Mesendoderm (in vitro differentiated cells): ENCODE data around the gene STK33.

Experiments
- DNase-seq: peaks from one replicate; pipeline ENCODE4 v3.0.0; 2013
- H2AK5ac ChIP-seq: 2 replicates; pipeline ENCODE4 v1.6.1; 2013; ENCODE audit warnings: low read length, inconsistent platforms
- H2BK120ac ChIP-seq: 2 replicates; pipeline ENCODE4 v1.6.1; 2013; ENCODE audit warnings: low read depth, mild to moderate bottlenecking, low read length, moderate library complexity, mixed read lengths
- H2BK15ac ChIP-seq: replicated peaks from 2 replicates; pipeline ENCODE4 v1.6.1; 2013; ENCODE audit warnings: low read depth, mild to moderate bottlenecking, moderate library complexity
- H2BK5ac ChIP-seq: 2 replicates; pipeline ENCODE4 v1.6.1; 2013; ENCODE audit warnings: low read length, inconsistent platforms
- H3K18ac ChIP-seq: 2 replicates; pipeline ENCODE4 v1.6.1; 2013; ENCODE audit warnings: mild to moderate bottlenecking, low read length, mixed read lengths
- H3K23ac ChIP-seq: one replicate; pipeline ENCODE4 v1.6.1; 2013; ENCODE audit warnings: low read length
- H3K27ac ChIP-seq: 2 replicates; pipeline ENCODE4 v1.5.1; 2013; ENCODE audit warnings: low read depth, mild to moderate bottlenecking, inconsistent platforms, low read length, moderate library complexity
- H3K27me3 ChIP-seq: 2 replicates; pipeline ENCODE4 v1.6.1; 2013; ENCODE audit warnings: low read length, control low read depth, mild to moderate bottlenecking, inconsistent platforms; ENCODE audit not compliant: insufficient read depth, poor library complexity
- H3K36me3 ChIP-seq: 2 replicates; pipeline ENCODE4 v1.6.1; 2013; ENCODE audit warnings: low read length, inconsistent platforms; ENCODE audit not compliant: control insufficient read depth, insufficient read depth
- H3K4ac ChIP-seq: one replicate; pipeline ENCODE4 v1.6.1; 2013; ENCODE audit warnings: low read depth, mild to moderate bottlenecking, low read length, moderate library complexity
- H3K4me1 ChIP-seq: 2 replicates; pipeline ENCODE4 v1.6.1; 2013; ENCODE audit warnings: low read depth, low read length, inconsistent platforms; ENCODE audit not compliant: control insufficient read depth
- H3K4me2 ChIP-seq: 2 replicates; pipeline ENCODE4 v1.6.1; 2013; ENCODE audit warnings: low read length
- H3K4me3 ChIP-seq: 2 replicates; pipeline ENCODE4 v1.5.1; 2013; ENCODE audit warnings: mild to moderate bottlenecking, low read length
- H3K56ac ChIP-seq: one replicate; pipeline ENCODE4 v1.6.1; 2013; ENCODE audit warnings: low read length
- H3K79me1 ChIP-seq: 2 replicates; pipeline ENCODE4 v1.6.1; 2013; ENCODE audit warnings: low read length, inconsistent platforms
- H3K79me2 ChIP-seq: 2 replicates; pipeline ENCODE4 v1.6.1; 2013; ENCODE audit warnings: mild to moderate bottlenecking, low read length; ENCODE audit not compliant: control insufficient read depth, insufficient read depth
- H3K9ac ChIP-seq: 2 replicates; pipeline ENCODE4 v1.6.1; 2013; ENCODE audit warnings: low read length, inconsistent platforms
- H4K5ac ChIP-seq: one replicate; pipeline ENCODE4 v1.6.1; 2013; ENCODE audit warnings: low read length
- H4K8ac ChIP-seq: one replicate; pipeline ENCODE4 v1.6.1; 2013; ENCODE audit warnings: low read depth, mild to moderate bottlenecking, control low read depth, low read length, moderate library complexity
- WGBS: extraction: QIAGEN DNeasy Blood & Tissue Kit; methylation state at CpG from one replicate; pipeline ENCODE4 v1.1.7; 2013; ENCODE audit warnings: low lambda C conversion rate, missing lambda C conversion rate; ENCODE audit not compliant: insufficient coverage; ENCODE audit errors: extremely low coverage; 5-methylcytosine and 5-hydroxymethylcytosine counted together

The STK33 gene

GRCh38 chr11:8503910-8504364, 90.1 kb downstream of the STK33 start:
- Histone ChIP-seq H3K56ac (no peak overlapping the region), H2BK5ac (no peak overlapping the region), H2BK120ac (no peak overlapping the region), H3K9ac (no peak overlapping the region), H3K79me2 (no peaks in the 10 kb centered on the region), H2AK5ac (no peak overlapping the region), H3K18ac (no peak overlapping the region), H3K36me3 (no peaks in the 10 kb centered on the region), H3K4ac (no peak overlapping the region), H3K4me2 (no peak overlapping the region), H3K4me3 (no peak overlapping the region), H3K79me1 (no peaks in the 10 kb centered on the region), H3K27ac (no peak overlapping the region), H2BK15ac (no peak overlapping the region), H3K23ac (no peak overlapping the region), H3K4me1 (no peaks in the 10 kb centered on the region), H4K5ac (no peak overlapping the region), H4K8ac (no peak overlapping the region), H3K27me3 (no peaks in the 10 kb centered on the region)
- no CpG with 5 or more reads among the region's 1 CpG for WGBS
- no peak for DNase-seq

- Histone ChIP-seq H3K27me3 (no peaks in the 10 kb centered on the region), H4K8ac (no peak overlapping the region)
- 100% methylated on average over 1 of the region's 2 CpGs for WGBS
Observed at GRCh38 chr11:8501836-8502235, 92.2 kb downstream of the STK33 start.

DNA sequence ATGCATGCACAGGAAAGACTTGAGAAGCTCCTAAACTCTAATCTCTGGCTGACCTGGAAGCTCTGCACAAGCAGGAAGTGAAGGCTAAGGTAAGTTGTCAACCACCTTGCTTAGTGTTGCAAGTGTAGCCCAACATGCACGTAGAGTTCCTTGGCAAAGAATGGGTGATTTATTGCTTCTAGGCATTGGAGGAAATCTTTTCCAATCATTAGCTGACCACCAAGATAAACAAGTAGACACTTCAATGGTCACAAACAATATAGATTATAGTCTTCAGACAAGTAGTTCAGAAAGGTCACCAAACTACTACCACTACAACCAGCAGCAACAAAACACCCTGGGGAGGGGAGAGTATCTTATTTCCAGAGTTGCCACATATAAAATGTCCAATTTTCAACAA, 105.6 kb downstream of the STK33 start:
- Histone ChIP-seq H2BK15ac (no peak overlapping the region), H3K79me2 (no peaks in the 10 kb centered on the region), H3K27me3 (no peaks in the 10 kb centered on the region), H2BK120ac (no peak overlapping the region), H2AK5ac (no peak overlapping the region), H3K4me2 (no peak overlapping the region), H2BK5ac (no peak overlapping the region), H3K79me1 (no peaks in the 10 kb centered on the region), H3K4me3 (no peak overlapping the region), H3K4ac (no peak overlapping the region), H3K23ac (no peak overlapping the region), H3K27ac (no peak overlapping the region), H3K9ac (no peak overlapping the region), H3K18ac (no peak overlapping the region), H3K36me3 (no peaks in the 10 kb centered on the region), H3K4me1 (no peaks in the 10 kb centered on the region), H4K5ac (no peak overlapping the region), H3K56ac (no peak overlapping the region), H4K8ac (no peak overlapping the region)
- WGBS: no CpG with 5 or more reads among the region's 1 CpG
- no peak for DNase-seq

More at GRCh38 chr11:8501836-8502235, 92.2 kb downstream of the STK33 start:
- no peak overlapping the region for H3K4ac ChIP-seq
- no peak overlapping the region for H2BK5ac ChIP-seq
- no peak overlapping the region for H3K4me2 ChIP-seq
- no peak overlapping the region for H2BK15ac ChIP-seq
- no peaks in the 10 kb centered on the region for H3K79me1 ChIP-seq
- no peak overlapping the region for H3K23ac ChIP-seq
- H3K36me3 ChIP-seq: no peaks in the 10 kb centered on the region
- no peaks in the 10 kb centered on the region for H3K79me2 ChIP-seq
- no peak overlapping the region for H3K56ac ChIP-seq
- H2BK120ac ChIP-seq: no peak overlapping the region
- H4K5ac ChIP-seq: no peak overlapping the region
- no peak overlapping the region for H2AK5ac ChIP-seq
- no peaks in the 10 kb centered on the region for H3K4me1 ChIP-seq
- no peak overlapping the region for H3K4me3 ChIP-seq
- H3K27ac ChIP-seq: no peak overlapping the region
- DNase-seq: no peak
- no peak overlapping the region for H3K18ac ChIP-seq
- H3K9ac ChIP-seq: no peak overlapping the region

- H3K4ac ChIP-seq: no peak overlapping the region
- H3K4me2 ChIP-seq: no peak overlapping the region
- H3K56ac ChIP-seq: no peak overlapping the region
- H3K4me1 ChIP-seq: no peaks in the 10 kb centered on the region
- H3K79me1 ChIP-seq: no peaks in the 10 kb centered on the region
- H3K36me3 ChIP-seq: no peaks in the 10 kb centered on the region
- no peak overlapping the region for H3K23ac ChIP-seq
- no peak overlapping the region for H2BK120ac ChIP-seq
- no peak overlapping the region for H2AK5ac ChIP-seq
- no peaks in the 10 kb centered on the region for H3K27me3 ChIP-seq
- no CpG with 5 or more reads among the region's 2 CpGs for WGBS
- H3K79me2 ChIP-seq: no peaks in the 10 kb centered on the region
- no peak overlapping the region for H4K8ac ChIP-seq
- DNase-seq: peak; percentile 16
- no peak overlapping the region for H3K4me3 ChIP-seq
- H3K27ac ChIP-seq: no peak overlapping the region
- H3K18ac ChIP-seq: no peak overlapping the region
- no peak overlapping the region for H4K5ac ChIP-seq
- H2BK5ac ChIP-seq: no peak overlapping the region
- no peak overlapping the region for H3K9ac ChIP-seq
- H2BK15ac ChIP-seq: no peak overlapping the region
Observed at GRCh38 chr11:8487261-8487660, 106.8 kb downstream of the STK33 start.

DNA sequence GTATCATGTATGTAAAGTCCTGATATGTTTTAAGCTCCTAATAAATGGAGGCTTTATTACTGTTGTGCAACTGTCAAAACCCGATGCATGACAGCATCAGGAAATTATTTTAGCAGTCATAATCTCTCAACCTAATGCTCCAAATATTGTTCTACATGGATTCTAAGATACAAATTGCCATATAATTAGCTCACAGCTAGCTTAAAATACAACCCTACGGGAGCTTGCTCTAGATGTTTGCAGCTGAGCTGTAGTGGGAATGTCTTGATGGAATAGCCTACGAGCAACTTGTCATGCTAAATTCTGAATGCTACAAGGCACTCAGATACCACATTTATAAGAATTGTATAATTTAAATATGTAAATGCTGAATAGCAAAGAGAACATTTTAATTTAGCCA, 109.8 kb downstream of the STK33 start:
- Histone ChIP-seq H3K9ac (no peak overlapping the region), H3K27ac (no peak overlapping the region), H3K56ac (no peak overlapping the region), H3K79me1 (no peaks in the 10 kb centered on the region), H3K27me3 (no peaks in the 10 kb centered on the region), H3K4me1 (no peaks in the 10 kb centered on the region), H4K5ac (no peak overlapping the region), H3K79me2 (no peaks in the 10 kb centered on the region), H2BK120ac (no peak overlapping the region), H3K18ac (no peak overlapping the region), H2AK5ac (no peak overlapping the region), H3K4ac (no peak overlapping the region), H3K4me3 (no peak overlapping the region), H2BK15ac (no peak overlapping the region), H4K8ac (no peak overlapping the region), H3K23ac (no peak overlapping the region), H3K4me2 (no peak overlapping the region), H3K36me3 (no peaks in the 10 kb centered on the region), H2BK5ac (no peak overlapping the region)
- no peak for DNase-seq
- WGBS: no CpG with 5 or more reads among the region's 3 CpGs

- H2BK120ac ChIP-seq: no peak overlapping the region
- H3K23ac ChIP-seq: no peak overlapping the region
- H2BK5ac ChIP-seq: no peak overlapping the region
- H2BK15ac ChIP-seq: no peak overlapping the region
- H3K4me3 ChIP-seq: no peak overlapping the region
- no peak overlapping the region for H3K4me2 ChIP-seq
- H4K5ac ChIP-seq: no peak overlapping the region
- no peak overlapping the region for H4K8ac ChIP-seq
- H3K4ac ChIP-seq: no peak overlapping the region
- no peak overlapping the region for H2AK5ac ChIP-seq
- H3K9ac ChIP-seq: no peak overlapping the region
- H3K18ac ChIP-seq: no peak overlapping the region
- no peaks in the 10 kb centered on the region for H3K27me3 ChIP-seq
- no CpG with 5 or more reads among the region's 3 CpGs for WGBS
- DNase-seq: peak; percentile 10
- H3K36me3 ChIP-seq: no peaks in the 10 kb centered on the region
- H3K79me1 ChIP-seq: no peaks in the 10 kb centered on the region
- no peaks in the 10 kb centered on the region for H3K79me2 ChIP-seq
- no peaks in the 10 kb centered on the region for H3K4me1 ChIP-seq
- no peak overlapping the region for H3K27ac ChIP-seq
- no peak overlapping the region for H3K56ac ChIP-seq
Observed at GRCh38 chr11:8480858-8481257, 113.2 kb downstream of the STK33 start.
